H1 (cell line): ENCODE results near the gene PPP1R15B.

ENCODE experiments used
- CEBPB ChIP-seq: IDR thresholded peaks from 2 replicates; pipeline ENCODE4 v1.6.1; 2012; ENCODE audit warnings: low read depth, low read length
- EGR1 ChIP-seq: IDR thresholded peaks from 2 replicates; pipeline ENCODE4 v1.6.1; 2011; ENCODE audit warnings: low read depth, low read length, borderline replicate concordance
- EP300 ChIP-seq, 2 experiments: IDR thresholded peaks; 1 replicate in 1 of 2; 2 replicates in 1 of 2; pipeline ENCODE4 v1.6.1; 2011 to 2012; ENCODE audit warnings: low read depth in 2 of 2, low read length in 2 of 2, mild to moderate bottlenecking in 2 of 2, borderline replicate concordance in 1 of 2, inconsistent platforms in 1 of 2, moderate library complexity in 1 of 2
- POLR2A ChIP-seq, 2 experiments: IDR thresholded peaks; 1 replicate in 1 of 2; 2 replicates in 1 of 2; pipeline ENCODE4 v1.6.1; 2011; ENCODE audit warnings: low read depth in 2 of 2, low read length in 2 of 2, mild to moderate bottlenecking in 2 of 2; ENCODE audit errors: control extremely low read depth in 1 of 2
- POLR2AphosphoS5 ChIP-seq: IDR thresholded peaks from 2 replicates; pipeline ENCODE4 v1.6.1; 2011; ENCODE audit warnings: low read depth, low read length
- RBBP5 ChIP-seq: IDR thresholded peaks from 2 replicates; pipeline ENCODE4 v1.7.1; 2012; ENCODE audit warnings: low read depth, mild to moderate bottlenecking, inconsistent platforms, low read length, moderate library complexity, borderline replicate concordance
- RNF2 ChIP-seq: fragments of 200-900, 300-1000 bp; sonication (generic); IDR thresholded peaks from 2 replicates; pipeline ENCODE4 v1.7.1; 2016; ENCODE audit warnings: borderline replicate concordance, low read depth, mild to moderate bottlenecking, antibody characterized with exemption, low read length; ENCODE audit not compliant: poor library complexity, severe bottlenecking; ENCODE audit errors: missing control alignments
- TAF1 ChIP-seq: IDR thresholded peaks from 2 replicates; pipeline ENCODE4 v1.6.1; 2011; ENCODE audit warnings: mild to moderate bottlenecking, low read depth, low read length
- TCF12 ChIP-seq: IDR thresholded peaks from 2 replicates; pipeline ENCODE4 v1.6.1; 2011; ENCODE audit warnings: low read depth, mild to moderate bottlenecking, low read length
- TF ChIP-seq, protein P1 (sequence below), 3 experiments: IDR thresholded peaks; 1 replicate in 2 of 3; 2 replicates in 1 of 3; pipeline versions ENCODE4 v1.5.1 to v1.6.1; 2011; ENCODE audit warnings: low read length in 3 of 3, mild to moderate bottlenecking in 3 of 3, inconsistent platforms in 2 of 3, low read depth in 1 of 3, moderate library complexity in 1 of 3; ENCODE audit not compliant: insufficient read depth in 1 of 3; ENCODE audit errors: control extremely low read depth in 1 of 3
- TF ChIP-seq, protein P2 (sequence below): IDR thresholded peaks from 2 replicates; pipeline ENCODE4 v1.6.1; 2011; ENCODE audit warnings: low read depth, mild to moderate bottlenecking, low read length; ENCODE audit not compliant: insufficient read depth

DNA sequence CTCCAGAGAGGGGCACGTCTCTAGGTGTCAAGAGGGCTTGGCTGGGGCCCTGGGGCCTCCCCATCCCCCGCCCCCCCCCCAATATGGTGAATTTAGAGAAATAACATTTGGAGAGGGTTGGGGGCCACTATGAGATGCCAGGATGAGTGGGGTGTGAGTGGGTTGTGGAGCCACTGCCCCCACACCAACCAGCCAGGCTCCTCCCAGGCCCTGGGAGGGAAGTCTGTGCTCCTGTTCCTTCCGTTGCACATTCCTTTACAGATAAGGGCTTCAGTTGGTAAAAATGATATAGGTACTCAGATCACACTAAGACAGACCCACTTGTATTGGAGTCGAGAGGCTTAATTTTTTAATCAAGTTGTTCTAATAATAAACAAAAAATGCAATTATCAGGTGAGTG lies 51.3 kb downstream of the PPP1R15B start:
- no peak for TF ChIP-seq POLR2A (IDR thresholded peaks at IDR 0.05; ENCODE audit: control extremely low read depth in 1 of 2, low read depth in 2 of 2, low read length in 2 of 2)
- TF ChIP-seq, protein P1, sequence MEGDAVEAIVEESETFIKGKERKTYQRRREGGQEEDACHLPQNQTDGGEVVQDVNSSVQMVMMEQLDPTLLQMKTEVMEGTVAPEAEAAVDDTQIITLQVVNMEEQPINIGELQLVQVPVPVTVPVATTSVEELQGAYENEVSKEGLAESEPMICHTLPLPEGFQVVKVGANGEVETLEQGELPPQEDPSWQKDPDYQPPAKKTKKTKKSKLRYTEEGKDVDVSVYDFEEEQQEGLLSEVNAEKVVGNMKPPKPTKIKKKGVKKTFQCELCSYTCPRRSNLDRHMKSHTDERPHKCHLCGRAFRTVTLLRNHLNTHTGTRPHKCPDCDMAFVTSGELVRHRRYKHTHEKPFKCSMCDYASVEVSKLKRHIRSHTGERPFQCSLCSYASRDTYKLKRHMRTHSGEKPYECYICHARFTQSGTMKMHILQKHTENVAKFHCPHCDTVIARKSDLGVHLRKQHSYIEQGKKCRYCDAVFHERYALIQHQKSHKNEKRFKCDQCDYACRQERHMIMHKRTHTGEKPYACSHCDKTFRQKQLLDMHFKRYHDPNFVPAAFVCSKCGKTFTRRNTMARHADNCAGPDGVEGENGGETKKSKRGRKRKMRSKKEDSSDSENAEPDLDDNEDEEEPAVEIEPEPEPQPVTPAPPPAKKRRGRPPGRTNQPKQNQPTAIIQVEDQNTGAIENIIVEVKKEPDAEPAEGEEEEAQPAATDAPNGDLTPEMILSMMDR (IDR thresholded peaks at IDR 0.05; ENCODE audit: control extremely low read depth in 1 of 3, insufficient read depth in 1 of 3, low read depth in 1 of 3, low read length in 3 of 3): no peak
- no peak for TF ChIP-seq TAF1
- TF ChIP-seq RBBP5: no peak
- no peak for TF ChIP-seq TCF12
- no peak for TF ChIP-seq CEBPB
- TF ChIP-seq, protein P2, sequence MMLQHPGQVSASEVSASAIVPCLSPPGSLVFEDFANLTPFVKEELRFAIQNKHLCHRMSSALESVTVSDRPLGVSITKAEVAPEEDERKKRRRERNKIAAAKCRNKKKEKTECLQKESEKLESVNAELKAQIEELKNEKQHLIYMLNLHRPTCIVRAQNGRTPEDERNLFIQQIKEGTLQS: no peak
- TF ChIP-seq RNF2: no peak
- TF ChIP-seq POLR2AphosphoS5: no peak
- no peak for TF ChIP-seq EP300 (IDR thresholded peaks at IDR 0.05; ENCODE audit: borderline replicate concordance in 1 of 2, low read depth in 2 of 2, low read length in 2 of 2)
- TF ChIP-seq EGR1: no peak
